ENCODE data around the gene FTSJ3. TPM values are rescaled to one million over a fixed set of nuclear protein-coding genes. Genes with fewer than 3 reads are reported as not detected.
"Not testable (repeated sequence)": the region's sequence is repeated elsewhere in the genome, so short reads cannot be mapped to it uniquely, and the experiment has no call there.

Gene FTSJ3, protein sequence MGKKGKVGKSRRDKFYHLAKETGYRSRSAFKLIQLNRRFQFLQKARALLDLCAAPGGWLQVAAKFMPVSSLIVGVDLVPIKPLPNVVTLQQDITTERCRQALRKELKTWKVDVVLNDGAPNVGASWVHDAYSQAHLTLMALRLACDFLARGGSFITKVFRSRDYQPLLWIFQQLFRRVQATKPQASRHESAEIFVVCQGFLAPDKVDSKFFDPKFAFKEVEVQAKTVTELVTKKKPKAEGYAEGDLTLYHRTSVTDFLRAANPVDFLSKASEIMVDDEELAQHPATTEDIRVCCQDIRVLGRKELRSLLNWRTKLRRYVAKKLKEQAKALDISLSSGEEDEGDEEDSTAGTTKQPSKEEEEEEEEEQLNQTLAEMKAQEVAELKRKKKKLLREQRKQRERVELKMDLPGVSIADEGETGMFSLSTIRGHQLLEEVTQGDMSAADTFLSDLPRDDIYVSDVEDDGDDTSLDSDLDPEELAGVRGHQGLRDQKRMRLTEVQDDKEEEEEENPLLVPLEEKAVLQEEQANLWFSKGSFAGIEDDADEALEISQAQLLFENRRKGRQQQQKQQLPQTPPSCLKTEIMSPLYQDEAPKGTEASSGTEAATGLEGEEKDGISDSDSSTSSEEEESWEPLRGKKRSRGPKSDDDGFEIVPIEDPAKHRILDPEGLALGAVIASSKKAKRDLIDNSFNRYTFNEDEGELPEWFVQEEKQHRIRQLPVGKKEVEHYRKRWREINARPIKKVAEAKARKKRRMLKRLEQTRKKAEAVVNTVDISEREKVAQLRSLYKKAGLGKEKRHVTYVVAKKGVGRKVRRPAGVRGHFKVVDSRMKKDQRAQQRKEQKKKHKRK
- total RNA-seq = 10 to 100 TPM; 25.4 to 44.6 TPM

DNA sequence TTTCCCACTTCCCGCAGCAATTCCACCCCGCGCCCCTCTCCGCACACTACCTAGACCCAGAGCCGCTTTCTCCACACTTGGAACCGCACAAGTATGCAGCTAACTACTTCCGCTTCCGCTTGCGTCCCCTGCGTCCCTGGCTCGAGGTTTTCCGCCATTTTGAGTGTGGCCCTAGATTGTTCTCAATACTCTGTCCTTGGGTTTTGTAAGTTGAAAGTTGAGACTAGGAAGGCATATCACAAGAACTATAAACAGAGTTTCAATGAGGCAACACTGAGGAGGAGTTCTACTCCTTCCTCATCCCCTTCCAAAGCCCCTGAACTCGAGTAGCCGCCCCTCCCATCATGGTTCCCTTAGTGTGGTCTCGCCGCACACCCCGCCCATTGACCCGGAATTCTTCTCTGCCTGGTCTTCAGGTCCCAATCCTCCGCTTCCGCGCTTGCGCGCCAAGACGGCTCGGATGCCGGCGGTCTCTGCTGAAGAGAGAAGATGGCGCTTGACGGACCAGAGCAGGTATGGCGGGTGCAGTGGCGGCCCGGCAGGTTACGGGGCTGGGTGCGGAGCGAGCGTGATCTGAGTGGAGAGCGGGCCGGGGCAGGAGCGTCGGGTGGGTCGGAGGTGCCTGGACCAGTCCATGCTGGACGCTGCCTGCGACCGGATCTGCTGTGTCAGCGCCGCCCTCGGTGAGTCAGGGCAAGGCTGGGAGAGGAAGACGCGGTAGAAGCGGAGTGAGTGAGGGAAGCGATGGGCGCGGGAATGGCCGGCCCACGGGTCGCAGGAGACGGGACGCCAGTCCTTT lies at the start of gene FTSJ3, which contains the start of gene PSMC5:
Gene FTSJ3 (minus strand): TSS at position 662 of the 799 bp plus-strand sequence. CDS start 761 bp downstream, outside the sequence.
Gene PSMC5 (plus strand): TSS at position 430 of the 799 bp plus-strand sequence. CDS start 60 bp downstream, at position 490.
- H3K4me1 ChIP-seq = peaks cover 17% of the 10 kb centered on the region
- peak; percentile 97 for DNase-seq
- intact Hi-C loops (cut with DNase I) = loop anchor here (10.0 kb wide), 1 partner anchor 52 kb away; the partner anchor contains the start of genes CCDC47 and DDX42
- peak within 1 kb of the TSS; percentile 90 for H3K4me3 ChIP-seq
- H3K36me3 ChIP-seq = peaks cover 29% of the 10 kb centered on the region
- H3K9me3 ChIP-seq = no peaks in the 10 kb centered on the region
- peak within 1 kb of the TSS; percentile 91 for H3K9ac ChIP-seq (ENCODE audit: low read depth in 2 of 2, low read length in 2 of 2)
- TF ChIP-seq, protein P1, sequence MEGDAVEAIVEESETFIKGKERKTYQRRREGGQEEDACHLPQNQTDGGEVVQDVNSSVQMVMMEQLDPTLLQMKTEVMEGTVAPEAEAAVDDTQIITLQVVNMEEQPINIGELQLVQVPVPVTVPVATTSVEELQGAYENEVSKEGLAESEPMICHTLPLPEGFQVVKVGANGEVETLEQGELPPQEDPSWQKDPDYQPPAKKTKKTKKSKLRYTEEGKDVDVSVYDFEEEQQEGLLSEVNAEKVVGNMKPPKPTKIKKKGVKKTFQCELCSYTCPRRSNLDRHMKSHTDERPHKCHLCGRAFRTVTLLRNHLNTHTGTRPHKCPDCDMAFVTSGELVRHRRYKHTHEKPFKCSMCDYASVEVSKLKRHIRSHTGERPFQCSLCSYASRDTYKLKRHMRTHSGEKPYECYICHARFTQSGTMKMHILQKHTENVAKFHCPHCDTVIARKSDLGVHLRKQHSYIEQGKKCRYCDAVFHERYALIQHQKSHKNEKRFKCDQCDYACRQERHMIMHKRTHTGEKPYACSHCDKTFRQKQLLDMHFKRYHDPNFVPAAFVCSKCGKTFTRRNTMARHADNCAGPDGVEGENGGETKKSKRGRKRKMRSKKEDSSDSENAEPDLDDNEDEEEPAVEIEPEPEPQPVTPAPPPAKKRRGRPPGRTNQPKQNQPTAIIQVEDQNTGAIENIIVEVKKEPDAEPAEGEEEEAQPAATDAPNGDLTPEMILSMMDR (IDR thresholded peaks at IDR 0.05) = peak; percentile 16
- peak within 1 kb of the TSS; percentile 91 for H3K27ac ChIP-seq
- H3K27me3 ChIP-seq = no peaks in the 10 kb centered on the region

DNA sequence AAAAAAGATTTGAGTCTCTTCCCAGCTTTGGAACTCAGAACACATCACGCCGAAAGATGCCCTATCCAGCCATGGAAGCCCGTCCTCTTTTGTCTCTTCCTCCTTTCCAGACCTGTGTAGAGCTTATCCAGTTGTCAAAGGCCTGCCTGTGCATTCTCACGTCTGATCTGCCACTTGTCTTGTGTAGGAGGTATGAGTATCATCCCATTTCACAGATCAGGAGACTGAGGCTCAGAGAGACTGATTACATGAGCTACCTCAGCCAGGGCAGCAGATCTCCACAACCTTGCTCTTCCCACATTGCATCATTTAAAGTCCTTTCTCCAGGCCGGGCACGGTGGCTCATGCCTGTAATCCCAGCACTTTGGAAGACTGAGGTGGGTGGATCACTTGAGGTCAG lies 47.2 kb upstream of the FTSJ3 start:
- H3K27me3 ChIP-seq; intact Hi-C loops (cut with DNase I); H3K9me3 ChIP-seq; H3K4me3 ChIP-seq; DNase-seq; H3K36me3 ChIP-seq; H3K4me1 ChIP-seq; H3K27ac ChIP-seq; H3K9ac ChIP-seq (ENCODE audit: low read depth in 2 of 2, low read length in 2 of 2): not testable (repeated sequence)

DNA sequence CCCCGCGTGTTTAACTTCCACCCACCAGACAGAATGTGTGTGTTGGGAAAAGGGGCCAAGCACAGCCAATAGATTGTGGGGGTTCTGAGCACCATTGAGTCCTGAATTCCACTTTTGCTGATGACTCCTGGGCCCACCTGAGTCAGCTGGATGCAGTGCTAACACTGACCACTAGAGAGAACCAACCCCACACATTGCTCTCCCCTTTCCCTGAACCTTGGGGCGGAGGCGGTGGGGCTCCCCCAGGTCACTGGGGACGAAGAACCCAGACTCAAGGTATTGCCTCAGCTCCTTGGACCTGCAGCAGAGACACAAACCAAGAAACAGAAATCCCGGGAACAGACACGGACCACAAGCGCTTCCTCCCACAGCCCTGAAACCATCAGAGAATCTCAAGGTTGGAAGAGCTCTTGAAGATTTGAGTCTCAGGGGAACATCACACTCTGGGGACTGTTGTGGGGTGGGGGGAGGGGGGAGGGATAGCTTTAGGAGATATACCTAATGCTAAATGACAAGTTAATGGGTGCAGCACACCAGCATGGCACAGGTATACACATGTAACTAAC lies 46.7 kb upstream of the FTSJ3 start:
- H3K4me3 ChIP-seq; H3K4me1 ChIP-seq; H3K9ac ChIP-seq (ENCODE audit: low read depth in 2 of 2, low read length in 2 of 2); DNase-seq; H3K36me3 ChIP-seq; H3K9me3 ChIP-seq; intact Hi-C loops (cut with DNase I); H3K27me3 ChIP-seq; H3K27ac ChIP-seq: not testable (repeated sequence)

DNA sequence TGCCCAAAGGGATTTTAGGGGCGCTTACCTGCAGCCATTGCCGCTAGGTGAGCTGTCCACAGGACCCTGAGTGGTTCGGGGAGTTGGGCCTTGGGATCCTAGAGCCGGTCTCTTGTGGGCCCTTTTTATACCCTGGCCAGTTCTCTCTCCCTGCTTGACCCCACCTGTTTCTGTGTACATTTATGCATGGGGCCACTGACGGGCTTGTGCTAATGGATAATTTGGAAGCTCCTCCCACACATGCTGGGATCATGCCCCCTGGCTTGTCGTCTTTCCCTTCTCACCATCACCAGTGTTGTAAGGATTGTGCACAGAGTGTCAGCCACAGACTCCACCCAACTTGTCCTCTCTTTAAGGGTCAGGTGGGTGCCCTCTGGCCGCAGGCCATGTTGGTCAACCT lies 46.1 kb upstream of the FTSJ3 start, which contains the start of gene CSH2:
Gene CSH2 (minus strand): TSS at position 101 of the 400 bp plus-strand sequence. CDS start 63 bp downstream, at position 38.
- H3K9ac ChIP-seq (ENCODE audit: low read depth in 2 of 2, low read length in 2 of 2); H3K27me3 ChIP-seq; DNase-seq; H3K27ac ChIP-seq; H3K4me1 ChIP-seq; H3K4me3 ChIP-seq; H3K9me3 ChIP-seq; intact Hi-C loops (cut with DNase I); H3K36me3 ChIP-seq: not testable (repeated sequence)

DNA sequence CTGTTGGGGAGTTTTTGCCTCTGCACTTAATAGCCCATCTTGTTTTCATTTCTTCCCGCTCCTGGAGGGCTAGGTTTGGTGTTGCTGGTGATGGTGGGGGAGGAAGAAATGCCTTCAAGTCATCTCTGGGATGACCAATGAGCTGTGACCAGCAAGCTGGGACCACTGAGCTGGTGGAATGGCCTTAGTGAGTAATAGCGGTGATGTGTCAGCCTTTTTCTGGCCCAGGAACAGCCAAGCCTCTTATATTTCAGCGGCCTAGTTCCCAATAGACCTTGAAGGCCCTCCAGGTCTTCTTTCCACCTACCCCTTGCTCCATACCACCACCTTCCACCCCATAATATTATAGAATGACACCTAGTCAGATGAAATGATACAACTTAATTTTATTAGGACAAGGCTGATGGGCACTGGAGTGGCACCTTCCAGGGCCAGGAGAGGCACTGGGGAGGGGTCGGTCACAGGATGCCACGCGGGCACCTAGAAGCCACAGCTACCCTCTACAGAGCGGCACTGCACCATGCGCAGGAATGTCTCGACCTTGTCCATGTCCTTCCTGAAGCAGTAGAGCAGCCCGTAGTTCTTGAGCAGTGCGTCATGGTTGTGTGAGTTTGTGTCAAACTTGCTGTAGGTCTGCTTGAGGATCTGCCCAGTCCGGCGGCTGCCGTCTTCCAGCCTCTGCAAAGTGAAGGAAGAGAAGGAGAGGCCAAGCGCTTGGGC lies 44.3 kb upstream of the FTSJ3 start:
- intact Hi-C loops (cut with DNase I); H3K4me3 ChIP-seq; H3K9ac ChIP-seq (ENCODE audit: low read depth in 2 of 2, low read length in 2 of 2); H3K27ac ChIP-seq; H3K27me3 ChIP-seq; H3K9me3 ChIP-seq; H3K4me1 ChIP-seq; H3K36me3 ChIP-seq; DNase-seq: not testable (repeated sequence)

DNA sequence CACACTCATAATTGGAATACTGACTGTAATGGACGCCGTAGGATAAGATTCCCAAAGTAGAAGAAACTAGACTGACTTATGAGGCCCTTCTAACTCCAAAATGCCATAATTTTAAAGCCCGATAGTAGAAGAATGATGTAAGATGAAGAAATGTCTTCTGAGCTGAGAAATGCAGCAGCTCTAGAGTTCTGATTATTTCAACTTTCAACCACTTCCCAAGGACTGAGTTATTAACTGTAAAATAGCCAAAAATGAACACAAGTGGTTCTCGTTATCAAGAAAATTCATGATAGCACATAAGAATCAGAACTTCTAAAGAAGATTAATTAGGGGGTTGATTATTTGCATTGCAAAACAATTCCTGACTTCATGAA lies 42.8 kb upstream of the FTSJ3 start:
- H3K27me3 ChIP-seq; H3K4me3 ChIP-seq; H3K9me3 ChIP-seq; DNase-seq; H3K9ac ChIP-seq (ENCODE audit: low read depth in 2 of 2, low read length in 2 of 2); H3K27ac ChIP-seq; H3K4me1 ChIP-seq; H3K36me3 ChIP-seq; intact Hi-C loops (cut with DNase I): not testable (repeated sequence)

DNA sequence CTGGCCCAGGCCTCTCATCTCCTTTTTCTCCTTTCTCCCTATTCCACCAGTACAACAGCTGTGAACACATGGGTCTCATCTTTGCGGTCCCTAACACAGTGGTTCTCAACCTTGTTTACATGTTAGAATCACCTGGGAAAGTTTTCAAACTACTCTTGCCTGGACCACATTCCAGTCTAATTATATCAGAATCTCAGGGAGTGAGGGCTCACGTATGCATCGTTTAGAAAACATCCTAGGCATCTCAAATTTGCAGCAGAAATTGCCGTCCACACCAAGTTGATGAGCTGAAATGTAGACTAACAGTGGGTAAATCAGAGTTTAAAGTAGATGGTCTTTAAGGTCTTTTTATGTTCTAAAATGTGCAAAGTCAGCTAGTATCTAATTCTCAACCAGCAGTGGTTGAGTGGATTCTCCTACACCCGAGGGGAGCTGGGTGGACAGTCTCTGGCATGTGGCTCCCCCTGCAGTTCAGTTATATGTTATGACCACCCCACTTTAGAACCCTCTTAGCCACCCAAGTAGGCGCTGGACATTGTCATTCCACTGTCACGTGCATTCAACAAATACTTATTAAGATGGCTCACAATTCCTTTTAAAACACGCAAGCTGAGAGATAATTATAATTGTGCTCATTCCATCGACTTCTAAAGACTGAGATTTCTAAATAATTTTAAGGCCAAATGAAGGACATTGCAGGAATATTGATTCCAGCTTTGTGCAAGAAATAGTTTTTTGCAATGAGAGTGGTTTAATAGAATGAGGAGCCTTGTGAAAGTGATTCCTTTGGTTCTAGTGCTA lies 42.2 kb upstream of the FTSJ3 start:
- not testable (repeated sequence) for H3K4me1 ChIP-seq; H3K9ac ChIP-seq (ENCODE audit: low read depth in 2 of 2, low read length in 2 of 2)

DNA sequence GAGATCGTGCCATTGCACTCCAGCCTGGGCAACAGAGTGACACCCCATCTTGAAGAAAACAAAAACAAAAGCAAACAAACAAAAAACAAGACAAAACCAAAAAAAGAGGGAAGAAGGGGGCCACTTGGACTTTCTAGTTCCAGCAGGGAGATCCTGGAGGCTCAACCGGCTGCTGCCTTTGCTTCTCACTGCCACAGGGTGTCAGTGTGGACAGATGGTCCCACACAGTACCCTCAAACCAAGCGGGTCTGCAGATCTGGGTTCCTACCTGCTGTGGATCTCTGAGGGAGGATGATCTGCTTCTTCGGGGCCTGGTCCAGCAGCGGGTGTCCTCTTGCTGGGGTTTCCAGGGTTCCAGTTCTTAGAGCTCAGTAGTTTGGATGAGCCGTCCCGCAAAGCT lies 39.2 kb upstream of the FTSJ3 start:
- H3K4me1 ChIP-seq; H3K36me3 ChIP-seq; H3K27me3 ChIP-seq; H3K27ac ChIP-seq; H3K9me3 ChIP-seq; H3K4me3 ChIP-seq; DNase-seq; H3K9ac ChIP-seq (ENCODE audit: low read depth in 2 of 2, low read length in 2 of 2); intact Hi-C loops (cut with DNase I): not testable (repeated sequence)

More for the DNA sequence above, 42.2 kb upstream of the FTSJ3 start:
- H3K27ac ChIP-seq; intact Hi-C loops (cut with DNase I); H3K9me3 ChIP-seq; H3K36me3 ChIP-seq; DNase-seq; H3K4me3 ChIP-seq; H3K27me3 ChIP-seq: not testable (repeated sequence)

Data from colonic mucosa (tissue), 4 donors.